Measurements from ENCODE around the gene SUSD4. TPM values are rescaled to one million over a fixed set of nuclear protein-coding genes. Genes with fewer than 3 reads are reported as not detected.

Gene SUSD4
- total RNA-seq, 2 donors from 2014 or later, result 8.8 to 32.6 TPM

GRCh38 chr1:223393275-223394214, 29.6 kb upstream of the SUSD4 start, which contains the start of gene CCDC185:
Gene CCDC185, plus strand, starts transcription at chr1:223393415. Its CDS starts 61 bp downstream, at chr1:223393476.
- peaks cover 2% of the 10 kb centered on the region for H3K4me1 Mint-ChIP-seq
- ATAC-seq, result peak; percentile 33
- no peak within 1 kb of the TSS for H3K27ac Mint-ChIP-seq
- H3K9me3 ChIP-seq (ENCODE audit: control insufficient read depth, low read length, poor library complexity, severe bottlenecking), result no peaks in the 10 kb centered on the region
- H3K27me3 Mint-ChIP-seq, result peaks cover 27% of the 10 kb centered on the region
- DNase-seq, result peak in 1 of 3 donors; percentile 7
- H3K36me3 Mint-ChIP-seq (ENCODE audit: low read depth), result peaks cover 4% of the 10 kb centered on the region
- H3K4me3 Mint-ChIP-seq, result peak within 1 kb of the TSS; percentile 19

- no peak for DNase-seq
- ATAC-seq, result no peak
- no peaks in the 10 kb centered on the region for H3K9me3 ChIP-seq (ENCODE audit: control insufficient read depth, low read length, poor library complexity, severe bottlenecking)
- no peak overlapping the region for H3K27ac Mint-ChIP-seq
- no peak overlapping the region for H3K4me3 Mint-ChIP-seq
- H3K36me3 Mint-ChIP-seq (ENCODE audit: low read depth), result peaks cover 4% of the 10 kb centered on the region
- H3K27me3 Mint-ChIP-seq, result peaks cover 31% of the 10 kb centered on the region
- H3K4me1 Mint-ChIP-seq, result peaks cover 5% of the 10 kb centered on the region
These were observed 26.6 kb upstream of the SUSD4 start for GRCh38 chr1:223390618-223391017.

GRCh38 chr1:223386013-223386412, 22.0 kb upstream of the SUSD4 start:
- no peaks in the 10 kb centered on the region for H3K9me3 ChIP-seq (ENCODE audit: control insufficient read depth, low read length, poor library complexity, severe bottlenecking)
- ATAC-seq, result no peak
- no peak for DNase-seq
- H3K27ac Mint-ChIP-seq, result no peak overlapping the region
- H3K4me1 Mint-ChIP-seq, result peaks cover 10% of the 10 kb centered on the region
- H3K36me3 Mint-ChIP-seq (ENCODE audit: low read depth), result peaks cover 2% of the 10 kb centered on the region
- H3K27me3 Mint-ChIP-seq, result peaks cover 17% of the 10 kb centered on the region
- H3K4me3 Mint-ChIP-seq, result no peak overlapping the region

- no peaks in the 10 kb centered on the region for H3K9me3 ChIP-seq (ENCODE audit: control insufficient read depth, low read length, poor library complexity, severe bottlenecking)
- H3K27ac Mint-ChIP-seq, result no peak overlapping the region
- H3K36me3 Mint-ChIP-seq (ENCODE audit: low read depth), result no peaks in the 10 kb centered on the region
- no peak overlapping the region for H3K4me3 Mint-ChIP-seq
- DNase-seq (no peak), ATAC-seq (no peak)
- no peaks in the 10 kb centered on the region for H3K27me3 Mint-ChIP-seq
- H3K4me1 Mint-ChIP-seq, result peaks cover 2% of the 10 kb centered on the region
These were observed 14.8 kb upstream of the SUSD4 start for GRCh38 chr1:223378754-223379153.

- no peaks in the 10 kb centered on the region for H3K9me3 ChIP-seq (ENCODE audit: control insufficient read depth, low read length, poor library complexity, severe bottlenecking)
- Mint-ChIP-seq H3K36me3 (ENCODE audit: low read depth) (no peaks in the 10 kb centered on the region), H3K4me1 (no peaks in the 10 kb centered on the region), H3K4me3 (no peak overlapping the region), H3K27ac (no peak overlapping the region), H3K27me3 (no peaks in the 10 kb centered on the region)
- no peak for ATAC-seq
- no peak for DNase-seq
These were observed 10.2 kb upstream of the SUSD4 start for GRCh38 chr1:223374064-223374610.

- ATAC-seq, result peak; percentile 2
- peak in 1 of 3 donors; percentile 5 for DNase-seq
- H3K27me3 Mint-ChIP-seq, result no peaks in the 10 kb centered on the region
- H3K27ac Mint-ChIP-seq, result no peak overlapping the region
- H3K9me3 ChIP-seq (ENCODE audit: control insufficient read depth, low read length, poor library complexity, severe bottlenecking), result no peaks in the 10 kb centered on the region
- H3K4me3 Mint-ChIP-seq, result peak overlapping the region; percentile 85
- peaks cover 20% of the 10 kb centered on the region for H3K4me1 Mint-ChIP-seq
- no peaks in the 10 kb centered on the region for H3K36me3 Mint-ChIP-seq (ENCODE audit: low read depth)
These were observed 858 bp upstream of the SUSD4 start for GRCh38 chr1:223364685-223365382.

GRCh38 chr1:223363057-223363855, 720 bp downstream of the SUSD4 start:
- DNase-seq (no peak), ATAC-seq (peak; percentile 43)
- Mint-ChIP-seq H3K36me3 (ENCODE audit: low read depth) (no peaks in the 10 kb centered on the region), H3K4me1 (peaks cover 26% of the 10 kb centered on the region), H3K4me3 (peak overlapping the region; percentile 93), H3K27me3 (no peaks in the 10 kb centered on the region), H3K27ac (peak overlapping the region; percentile 16)
- H3K9me3 ChIP-seq (ENCODE audit: control insufficient read depth, low read length, poor library complexity, severe bottlenecking), result no peaks in the 10 kb centered on the region

GRCh38 chr1:223358826-223359225, 5.2 kb downstream of the SUSD4 start:
- no peak for DNase-seq
- Mint-ChIP-seq H3K4me3 (no peak overlapping the region), H3K36me3 (ENCODE audit: low read depth) (no peaks in the 10 kb centered on the region), H3K27ac (no peak overlapping the region), H3K4me1 (peaks cover 34% of the 10 kb centered on the region), H3K27me3 (no peaks in the 10 kb centered on the region)
- no peak for ATAC-seq
- H3K9me3 ChIP-seq (ENCODE audit: control insufficient read depth, low read length, poor library complexity, severe bottlenecking), result no peaks in the 10 kb centered on the region

GRCh38 chr1:223355699-223356098, 8.3 kb downstream of the SUSD4 start:
- DNase-seq (no peak), ATAC-seq (no peak)
- Mint-ChIP-seq H3K27ac (peak overlapping the region; percentile 19), H3K4me3 (no peak overlapping the region), H3K4me1 (peaks cover 19% of the 10 kb centered on the region), H3K27me3 (no peaks in the 10 kb centered on the region), H3K36me3 (ENCODE audit: low read depth) (no peaks in the 10 kb centered on the region)
- H3K9me3 ChIP-seq (ENCODE audit: control insufficient read depth, low read length, poor library complexity, severe bottlenecking), result no peaks in the 10 kb centered on the region

- Mint-ChIP-seq H3K27ac (peak overlapping the region; percentile 45), H3K4me1 (peaks cover 15% of the 10 kb centered on the region), H3K27me3 (no peaks in the 10 kb centered on the region), H3K36me3 (ENCODE audit: low read depth) (no peaks in the 10 kb centered on the region), H3K4me3 (no peak overlapping the region)
- ATAC-seq (no peak), DNase-seq (no peak)
- no peaks in the 10 kb centered on the region for H3K9me3 ChIP-seq (ENCODE audit: control insufficient read depth, low read length, poor library complexity, severe bottlenecking)
These were observed 10.0 kb downstream of the SUSD4 start for GRCh38 chr1:223353939-223354338.

- H3K9me3 ChIP-seq (ENCODE audit: control insufficient read depth, low read length, poor library complexity, severe bottlenecking), result no peaks in the 10 kb centered on the region
- no peak for ATAC-seq
- Mint-ChIP-seq H3K36me3 (ENCODE audit: low read depth) (no peaks in the 10 kb centered on the region), H3K27me3 (no peaks in the 10 kb centered on the region), H3K4me1 (peaks cover 16% of the 10 kb centered on the region), H3K27ac (no peak overlapping the region), H3K4me3 (no peak overlapping the region)
- no peak for DNase-seq
These were observed 11.0 kb downstream of the SUSD4 start for GRCh38 chr1:223352944-223353343.

GRCh38 chr1:223350361-223350908, 13.5 kb downstream of the SUSD4 start:
- Mint-ChIP-seq H3K27ac (no peak overlapping the region), H3K27me3 (no peaks in the 10 kb centered on the region), H3K4me3 (no peak overlapping the region), H3K36me3 (ENCODE audit: low read depth) (peaks cover 3% of the 10 kb centered on the region), H3K4me1 (peaks cover 15% of the 10 kb centered on the region)
- DNase-seq, result no peak
- no peak for ATAC-seq
- H3K9me3 ChIP-seq (ENCODE audit: control insufficient read depth, low read length, poor library complexity, severe bottlenecking), result no peaks in the 10 kb centered on the region
